T-helper 1 cell (primary cell): ENCODE measurements around the gene ATP5PB.

Experiments used
- DNase-seq, 5 donors: peaks; one replicate each; pipeline ENCODE4 v3.0.0-alpha.2; 2012 to 2020
- total RNA-seq, 4 donors: gene quantifications; one replicate each; lab custom pipeline; 2026; lab: John Stamatoyannopoulos, UW

The ATP5PB gene
- total RNA-seq: 53.3 to 70.9 (median 60.5) reads per million in 4 donors

- DNase-seq: peak; percentile 83 to 98 (median 87)
Measured at GRCh38 chr1:111448918-111449702, at the start of gene ATP5PB, which contains the start of gene WDR77. Gene ATP5PB (plus strand): TSS chr1:111449464. CDS start chr1:111449542, 78 bp downstream. Gene WDR77 (minus strand): TSS chr1:111449256. CDS start chr1:111449169, 87 bp downstream.

GRCh38 chr1:111399792-111400610, 49.3 kb upstream of the ATP5PB start:
- DNase-seq: peak in 4 of 5 donors; percentile 5 to 43 (median 26)

GRCh38 chr1:111402083-111402482, 47.2 kb upstream of the ATP5PB start:
- no peak for DNase-seq

GRCh38 chr1:111404588-111404987, 44.7 kb upstream of the ATP5PB start:
- no peak for DNase-seq

- DNase-seq: peak in 3 of 5 donors; percentile 23 to 77 (median 38)
Measured at GRCh38 chr1:111406321-111406768, 42.9 kb upstream of the ATP5PB start.

GRCh38 chr1:111407301-111407700, 42.0 kb upstream of the ATP5PB start:
- no peak for DNase-seq

- DNase-seq: no peak
Measured at GRCh38 chr1:111412839-111413238, 36.4 kb upstream of the ATP5PB start.

- DNase-seq: no peak
Measured at GRCh38 chr1:111414756-111415155, 34.5 kb upstream of the ATP5PB start.

GRCh38 chr1:111415461-111415860, 33.8 kb upstream of the ATP5PB start:
- DNase-seq: no peak

- no peak for DNase-seq
Measured at GRCh38 chr1:111417755-111418154, 31.5 kb upstream of the ATP5PB start.

GRCh38 chr1:111419037-111419436, 30.2 kb upstream of the ATP5PB start:
- DNase-seq: no peak

- no peak for DNase-seq
Measured at GRCh38 chr1:111420377-111420776, 28.9 kb upstream of the ATP5PB start.

- DNase-seq: no peak
Measured at GRCh38 chr1:111422546-111423391, 26.5 kb upstream of the ATP5PB start.

- no peak for DNase-seq
Measured at GRCh38 chr1:111424281-111424680, 25.0 kb upstream of the ATP5PB start.

- DNase-seq: no peak
Measured at GRCh38 chr1:111436726-111437125, 12.5 kb upstream of the ATP5PB start.

GRCh38 chr1:111439461-111440351, 9.6 kb upstream of the ATP5PB start:
- DNase-seq: no peak

GRCh38 chr1:111441573-111442192, 7.6 kb upstream of the ATP5PB start:
- DNase-seq: peak; percentile 13 to 62 (median 50)

- no peak for DNase-seq
Measured at GRCh38 chr1:111442457-111442856, 6.8 kb upstream of the ATP5PB start.

- DNase-seq: no peak
Measured at GRCh38 chr1:111444031-111444430, 5.2 kb upstream of the ATP5PB start.

GRCh38 chr1:111446546-111446945, 2.7 kb upstream of the ATP5PB start:
- DNase-seq: no peak
